Tibial nerve (tissue), 4 donors: ENCODE data around the gene HPS4. TPM values are rescaled to one million over a fixed set of nuclear protein-coding genes. Genes with fewer than 3 reads are reported as not detected.
A peak's percentile ranks its signal among the peaks of the same experiment; 100 is the strongest.

Experiments
- DNase-seq, 2 donors: peaks; one replicate each; pipeline ENCODE4 v3.0.0-alpha.2; 2019; ENCODE audit warnings: low spot score in 2 of 2
- H3K27ac ChIP-seq, 4 donors: fragments of 200-600 bp; sonication (generic) in 3 of 4; one replicate each; pipeline ENCODE4 v1.5.1; 2017 to 2019; ENCODE audit warnings: mild to moderate bottlenecking in 1 of 4
- H3K27me3 ChIP-seq, 2 donors: fragments of 200-600 bp; sonication (generic) in 1 of 2; one replicate each; pipeline versions ENCODE4 v1.5.1 to v1.6.0; 2017 to 2019
- H3K36me3 ChIP-seq, 3 donors: fragments of 200-600 bp; sonication (generic); one replicate each; pipeline ENCODE4 v1.5.1; 2018 to 2019
- H3K4me1 ChIP-seq, 4 donors: fragments of 200-600 bp; sonication (generic) in 3 of 4; one replicate each; pipeline ENCODE4 v1.5.1; 2017 to 2019
- H3K4me3 ChIP-seq, 4 donors: fragments of 200-600 bp; sonication (generic) in 3 of 4; one replicate each; pipeline ENCODE4 v1.5.1; 2017 to 2019; ENCODE audit warnings: mild to moderate bottlenecking in 1 of 4, moderate library complexity in 1 of 4
- H3K9me3 ChIP-seq, 4 donors: fragments of 200-600 bp; sonication (generic) in 3 of 4; one replicate each; pipeline ENCODE4 v1.5.1; 2017 to 2019
- CTCF ChIP-seq, 5 experiments: fragments of 200-600 bp in 3 of 5; fragments of 450-650 bp in 2 of 5; sonication (generic) in 3 of 5; IDR thresholded peaks; one replicate each; pipeline ENCODE4 v1.5.1; 2016 to 2019; ENCODE audit warnings: antibody characterized with exemption in 5 of 5, mild to moderate bottlenecking in 3 of 5, moderate library complexity in 2 of 5
- EP300 ChIP-seq, 2 donors: sonication (generic); formaldehyde crosslinking; IDR thresholded peaks; one replicate each; pipeline ENCODE4 v1.6.1; 2017; ENCODE audit warnings: antibody characterized with exemption in 2 of 2, mild to moderate bottlenecking in 1 of 2
- POLR2A ChIP-seq, 2 donors: fragments of 450-650 bp; IDR thresholded peaks; one replicate each; pipeline ENCODE4 v1.6.1; 2017; ENCODE audit warnings: antibody characterized with exemption in 2 of 2, mild to moderate bottlenecking in 2 of 2, moderate library complexity in 2 of 2
- WGBS, 2 donors: methylation state at CpG; one replicate each; pipeline ENCODE4 v1.1.5; 2018; 5-methylcytosine and 5-hydroxymethylcytosine counted together
- total RNA-seq, 4 donors: library from RNA; depleted of rRNA; stranded (reverse); fragments of >200 nt; gene quantifications; one replicate each; pipeline ENCODE4 v1.1.0, GENCODE V29; 2016

HPS4 gene
- total RNA-seq, 4 donors from 2014 or later: 32.7 to 62.3 (median 46.0) TPM

- WGBS, 2 donors: 84 to 87% methylated on average over 3 of the region's 3 CpGs
- no peak for DNase-seq
- H3K4me1 ChIP-seq: peaks cover 0 to 12% (median 3%) of the 10 kb centered on the region in 4 donors
- no peaks in the 10 kb centered on the region for H3K36me3 ChIP-seq
- H3K4me3 ChIP-seq: no peak overlapping the region
- peaks cover 0 to 4% of the 10 kb centered on the region in 2 donors for H3K27me3 ChIP-seq
- no peak for TF ChIP-seq EP300 (IDR thresholded peaks at IDR 0.05)
- no peak for TF ChIP-seq CTCF (IDR thresholded peaks at IDR 0.05)
- no peak for TF ChIP-seq POLR2A (IDR thresholded peaks at IDR 0.05)
- no peaks in the 10 kb centered on the region for H3K9me3 ChIP-seq
- H3K27ac ChIP-seq: no peak overlapping the region
These were observed 50.8 kb downstream of the HPS4 start for GRCh38 chr22:26432619-26433311.

GRCh38 chr22:26431261-26431995 lies 52.2 kb downstream of the HPS4 start:
- no peak overlapping the region for H3K27ac ChIP-seq
- H3K9me3 ChIP-seq: no peaks in the 10 kb centered on the region
- H3K4me1 ChIP-seq: peaks cover 0 to 12% (median 3%) of the 10 kb centered on the region in 4 donors
- no peak overlapping the region for H3K4me3 ChIP-seq
- no peaks in the 10 kb centered on the region for H3K36me3 ChIP-seq
- TF ChIP-seq CTCF (IDR thresholded peaks at IDR 0.05) (no peak), POLR2A (IDR thresholded peaks at IDR 0.05) (no peak), EP300 (IDR thresholded peaks at IDR 0.05) (no peak)
- DNase-seq: no peak
- 86 to 88% methylated on average over 13 of the region's 13 CpGs for WGBS, 2 donors
- H3K27me3 ChIP-seq: peaks cover 0 to 4% of the 10 kb centered on the region in 2 donors

DNA sequence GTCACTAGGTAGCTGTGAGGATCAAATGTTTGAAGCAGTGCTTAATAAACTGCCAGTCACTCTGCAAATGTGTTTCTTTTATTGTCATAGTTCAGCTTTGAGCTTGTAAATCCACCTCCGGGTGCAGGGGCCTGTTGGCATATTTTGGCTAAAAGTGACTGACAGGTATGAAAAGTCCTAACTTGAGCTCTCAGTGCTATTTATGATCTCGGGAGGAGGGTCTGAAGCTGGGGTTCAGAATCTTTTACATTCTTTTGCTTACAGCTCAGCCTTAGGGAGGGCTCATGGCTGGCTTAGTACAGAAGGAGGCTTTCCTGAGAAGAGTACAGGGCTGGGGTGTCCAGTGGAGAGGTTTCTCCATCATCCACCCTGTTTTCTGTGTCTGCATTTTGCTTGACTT lies 53.0 kb downstream of the HPS4 start:
- Histone ChIP-seq H3K4me3 (no peak overlapping the region), H3K9me3 (no peaks in the 10 kb centered on the region), H3K27me3 (peaks cover 0 to 4% of the 10 kb centered on the region in 2 donors), H3K4me1 (peaks cover 0 to 12% (median 3%) of the 10 kb centered on the region in 4 donors), H3K36me3 (no peaks in the 10 kb centered on the region), H3K27ac (no peak overlapping the region)
- 76 to 79% methylated on average over 2 of the region's 2 CpGs for WGBS, 2 donors
- no peak for TF ChIP-seq POLR2A (IDR thresholded peaks at IDR 0.05)
- TF ChIP-seq CTCF (IDR thresholded peaks at IDR 0.05): no peak
- no peak for TF ChIP-seq EP300 (IDR thresholded peaks at IDR 0.05)
- DNase-seq: no peak

- H3K9me3 ChIP-seq: no peaks in the 10 kb centered on the region
- peak overlapping the region in 2 of 4 donors; percentile 37 to 50 for H3K27ac ChIP-seq
- H3K4me1 ChIP-seq: peaks cover 0 to 12% (median 3%) of the 10 kb centered on the region in 4 donors
- no peak for DNase-seq
- TF ChIP-seq CTCF (IDR thresholded peaks at IDR 0.05): no peak
- TF ChIP-seq POLR2A (IDR thresholded peaks at IDR 0.05): no peak
- no peak for TF ChIP-seq EP300 (IDR thresholded peaks at IDR 0.05)
- WGBS, 2 donors: 7 to 8% methylated on average over 32 of the region's 50 CpGs
- H3K27me3 ChIP-seq: peaks cover 0 to 4% of the 10 kb centered on the region in 2 donors
- no peaks in the 10 kb centered on the region for H3K36me3 ChIP-seq
- peak overlapping the region in 3 of 4 donors; percentile 38 to 71 (median 47) for H3K4me3 ChIP-seq
These were observed 53.9 kb downstream of the HPS4 start for GRCh38 chr22:26429458-26430286.
